ENCODE data around the gene DRAXIN.

DNA sequence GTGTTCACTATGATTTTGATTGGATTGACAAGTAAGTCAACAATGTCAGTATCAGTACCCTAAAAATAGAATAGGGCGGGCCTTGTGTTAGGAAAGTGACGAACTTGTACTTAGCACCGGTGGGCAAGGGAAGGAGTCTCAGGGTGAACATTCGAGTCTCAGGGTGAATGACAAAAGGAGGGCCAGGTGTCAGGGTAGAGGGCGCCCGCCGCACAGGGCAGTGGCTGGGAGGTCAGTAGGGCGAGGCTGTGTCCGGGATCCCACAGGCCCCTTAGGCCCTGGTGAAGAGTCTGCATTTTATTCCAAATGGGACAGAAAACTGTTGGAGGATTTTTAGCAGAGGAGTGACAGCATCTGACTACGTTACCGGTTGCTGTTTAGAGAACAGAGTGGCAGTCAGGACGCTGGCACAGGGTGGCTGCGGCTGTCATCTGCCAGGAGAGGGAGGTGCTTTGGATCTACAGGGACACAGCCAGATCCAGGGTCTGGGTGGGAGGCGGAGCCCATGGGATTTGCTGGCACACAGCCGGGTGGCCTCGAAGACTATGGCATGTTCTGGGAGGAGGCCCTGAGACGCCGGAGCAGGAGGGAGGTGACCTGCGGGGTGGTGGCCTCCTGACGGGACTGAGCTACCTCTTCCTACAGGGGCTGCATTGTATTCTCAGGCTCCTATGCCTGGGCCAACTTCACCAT is 55.4 kb downstream of the DRAXIN start:
- TF ChIP-seq, protein P1, sequence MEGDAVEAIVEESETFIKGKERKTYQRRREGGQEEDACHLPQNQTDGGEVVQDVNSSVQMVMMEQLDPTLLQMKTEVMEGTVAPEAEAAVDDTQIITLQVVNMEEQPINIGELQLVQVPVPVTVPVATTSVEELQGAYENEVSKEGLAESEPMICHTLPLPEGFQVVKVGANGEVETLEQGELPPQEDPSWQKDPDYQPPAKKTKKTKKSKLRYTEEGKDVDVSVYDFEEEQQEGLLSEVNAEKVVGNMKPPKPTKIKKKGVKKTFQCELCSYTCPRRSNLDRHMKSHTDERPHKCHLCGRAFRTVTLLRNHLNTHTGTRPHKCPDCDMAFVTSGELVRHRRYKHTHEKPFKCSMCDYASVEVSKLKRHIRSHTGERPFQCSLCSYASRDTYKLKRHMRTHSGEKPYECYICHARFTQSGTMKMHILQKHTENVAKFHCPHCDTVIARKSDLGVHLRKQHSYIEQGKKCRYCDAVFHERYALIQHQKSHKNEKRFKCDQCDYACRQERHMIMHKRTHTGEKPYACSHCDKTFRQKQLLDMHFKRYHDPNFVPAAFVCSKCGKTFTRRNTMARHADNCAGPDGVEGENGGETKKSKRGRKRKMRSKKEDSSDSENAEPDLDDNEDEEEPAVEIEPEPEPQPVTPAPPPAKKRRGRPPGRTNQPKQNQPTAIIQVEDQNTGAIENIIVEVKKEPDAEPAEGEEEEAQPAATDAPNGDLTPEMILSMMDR (IDR thresholded peaks at IDR 0.05) = no peak
- no peak for TF ChIP-seq POLR2AphosphoS5 (IDR thresholded peaks at IDR 0.05)
- TF ChIP-seq POLR2A (IDR thresholded peaks at IDR 0.05) = no peak
